Right atrium auricular region (tissue), 2 donors: ENCODE data around the gene UXS1. TPM values are rescaled to one million over a fixed set of nuclear protein-coding genes. Genes with fewer than 3 reads are reported as not detected.
"Not testable (repeated sequence)": the region's sequence is repeated elsewhere in the genome, so short reads cannot be mapped to it uniquely, and the experiment has no call there.

Experiments used
- DNase-seq: peaks from one replicate; pipeline ENCODE4 v3.0.0-alpha.2; 2019; ENCODE audit warnings: low spot score
- H3K27ac ChIP-seq, 2 donors: fragments of 200-600 bp; sonication (generic); 1 replicate in 1 of 2; 2 replicates in 1 of 2; pipeline ENCODE4 v1.5.1; 2016 to 2019
- H3K27me3 ChIP-seq, 2 donors: fragments of 200-600 bp; sonication (generic); one replicate each; pipeline versions ENCODE4 v1.5.1 to v1.6.0; 2017 to 2019
- H3K36me3 ChIP-seq: fragments of 200-600 bp; sonication (generic); one replicate; pipeline ENCODE4 v1.5.1; 2016
- H3K4me1 ChIP-seq, 2 donors: fragments of 200-600 bp; sonication (generic); one replicate each; pipeline versions ENCODE4 v1.5.1 to v1.6.0; 2017 to 2019
- H3K4me3 ChIP-seq, 2 donors: fragments of 200-600 bp; sonication (generic); 1 replicate in 1 of 2; 2 replicates in 1 of 2; pipeline ENCODE4 v1.5.1; 2017 to 2019; ENCODE audit warnings: mild to moderate bottlenecking in 1 of 2, moderate library complexity in 1 of 2
- H3K9me3 ChIP-seq, 2 donors: fragments of 200-600 bp; sonication (generic); one replicate each; pipeline ENCODE4 v1.5.1; 2019
- total RNA-seq, 2 donors: library from RNA; depleted of rRNA; stranded (reverse); fragments of >200 nt; gene quantifications; one replicate each; pipeline ENCODE4 v1.1.0, GENCODE V29; 2016
- TF ChIP-seq, protein P1 (sequence below), 2 donors: fragments of 200-600 bp; sonication (generic); IDR thresholded peaks; one replicate each; pipeline ENCODE4 v1.5.1; 2019; ENCODE audit warnings: antibody characterized with exemption in 2 of 2

The UXS1 gene
- total RNA-seq, 2 donors from 2014 or later: 25.0 to 33.5 TPM

GRCh38 chr2:106219813-106220212, 25.7 kb upstream of the UXS1 start:
- no peaks in the 10 kb centered on the region for H3K9me3 ChIP-seq
- H3K4me1 ChIP-seq: no peaks in the 10 kb centered on the region
- H3K36me3 ChIP-seq: no peaks in the 10 kb centered on the region
- DNase-seq: no peak
- TF ChIP-seq, protein P1, sequence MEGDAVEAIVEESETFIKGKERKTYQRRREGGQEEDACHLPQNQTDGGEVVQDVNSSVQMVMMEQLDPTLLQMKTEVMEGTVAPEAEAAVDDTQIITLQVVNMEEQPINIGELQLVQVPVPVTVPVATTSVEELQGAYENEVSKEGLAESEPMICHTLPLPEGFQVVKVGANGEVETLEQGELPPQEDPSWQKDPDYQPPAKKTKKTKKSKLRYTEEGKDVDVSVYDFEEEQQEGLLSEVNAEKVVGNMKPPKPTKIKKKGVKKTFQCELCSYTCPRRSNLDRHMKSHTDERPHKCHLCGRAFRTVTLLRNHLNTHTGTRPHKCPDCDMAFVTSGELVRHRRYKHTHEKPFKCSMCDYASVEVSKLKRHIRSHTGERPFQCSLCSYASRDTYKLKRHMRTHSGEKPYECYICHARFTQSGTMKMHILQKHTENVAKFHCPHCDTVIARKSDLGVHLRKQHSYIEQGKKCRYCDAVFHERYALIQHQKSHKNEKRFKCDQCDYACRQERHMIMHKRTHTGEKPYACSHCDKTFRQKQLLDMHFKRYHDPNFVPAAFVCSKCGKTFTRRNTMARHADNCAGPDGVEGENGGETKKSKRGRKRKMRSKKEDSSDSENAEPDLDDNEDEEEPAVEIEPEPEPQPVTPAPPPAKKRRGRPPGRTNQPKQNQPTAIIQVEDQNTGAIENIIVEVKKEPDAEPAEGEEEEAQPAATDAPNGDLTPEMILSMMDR (IDR thresholded peaks at IDR 0.05): no peak
- H3K27me3 ChIP-seq: no peaks in the 10 kb centered on the region
- no peak overlapping the region for H3K27ac ChIP-seq
- H3K4me3 ChIP-seq: no peak overlapping the region

- H3K27ac ChIP-seq, DNase-seq, H3K27me3 ChIP-seq, H3K4me1 ChIP-seq, H3K9me3 ChIP-seq, H3K4me3 ChIP-seq, H3K36me3 ChIP-seq: not testable (repeated sequence)
Measured at GRCh38 chr2:106219157-106219556, 25.1 kb upstream of the UXS1 start.

DNA sequence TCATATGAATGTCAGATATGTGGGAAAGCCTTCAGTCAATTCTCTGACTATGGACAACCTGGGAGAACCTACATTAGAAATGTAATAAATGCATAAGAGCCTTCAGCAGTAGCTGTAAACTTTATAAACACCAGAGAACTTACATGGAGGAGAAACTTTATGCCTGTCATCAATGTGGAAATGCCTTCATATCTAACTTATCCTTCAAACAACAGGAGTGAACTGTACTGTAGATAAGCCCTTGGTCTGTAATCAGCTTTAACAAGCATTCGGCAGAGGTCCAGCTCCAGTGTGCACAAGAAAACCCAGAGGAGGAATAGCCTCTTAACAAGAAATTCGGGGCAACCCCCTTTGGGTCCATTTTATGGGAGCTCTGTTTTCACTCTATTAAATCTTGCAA, 14.8 kb upstream of the UXS1 start:
- Histone ChIP-seq H3K36me3 (no peaks in the 10 kb centered on the region), H3K9me3 (no peaks in the 10 kb centered on the region), H3K27ac (no peak overlapping the region), H3K4me3 (no peak overlapping the region), H3K4me1 (no peaks in the 10 kb centered on the region), H3K27me3 (no peaks in the 10 kb centered on the region)
- DNase-seq: no peak
- TF ChIP-seq, protein P1 (IDR thresholded peaks at IDR 0.05): no peak

- H3K4me3 ChIP-seq: no peak overlapping the region
- no peak overlapping the region for H3K27ac ChIP-seq
- H3K27me3 ChIP-seq: no peaks in the 10 kb centered on the region
- no peaks in the 10 kb centered on the region for H3K4me1 ChIP-seq
- no peaks in the 10 kb centered on the region for H3K9me3 ChIP-seq
- TF ChIP-seq, protein P1 (IDR thresholded peaks at IDR 0.05): no peak
- no peak for DNase-seq
- no peaks in the 10 kb centered on the region for H3K36me3 ChIP-seq
Measured at GRCh38 chr2:106208399-106208798, 14.3 kb upstream of the UXS1 start.

DNA sequence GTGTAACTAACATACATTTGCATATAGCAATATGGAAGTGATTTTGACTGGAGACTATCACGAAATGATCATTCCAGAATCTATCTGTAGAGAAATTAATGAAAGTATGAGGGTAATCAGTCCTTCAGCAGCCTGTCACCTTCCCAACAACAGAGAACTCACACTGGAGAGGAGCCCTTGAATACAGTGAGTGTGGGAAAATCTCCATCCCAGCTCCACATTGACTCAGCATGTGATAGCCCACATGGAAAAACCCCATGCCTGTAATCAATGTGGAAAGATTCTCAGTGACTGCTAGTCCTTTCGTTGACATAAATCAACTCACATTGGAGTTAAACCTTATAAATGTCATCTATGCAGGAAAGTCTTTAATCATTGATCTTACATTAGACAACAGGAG, 13.1 kb upstream of the UXS1 start:
- DNase-seq: no peak
- Histone ChIP-seq H3K36me3 (no peaks in the 10 kb centered on the region), H3K9me3 (no peaks in the 10 kb centered on the region), H3K4me3 (no peak overlapping the region), H3K27ac (no peak overlapping the region), H3K27me3 (no peaks in the 10 kb centered on the region), H3K4me1 (no peaks in the 10 kb centered on the region)
- TF ChIP-seq, protein P1 (IDR thresholded peaks at IDR 0.05): no peak

- no peak for DNase-seq
- Histone ChIP-seq H3K36me3 (no peaks in the 10 kb centered on the region), H3K4me3 (no peak overlapping the region), H3K27me3 (no peaks in the 10 kb centered on the region), H3K9me3 (no peaks in the 10 kb centered on the region), H3K27ac (no peak overlapping the region), H3K4me1 (no peaks in the 10 kb centered on the region)
- TF ChIP-seq, protein P1 (IDR thresholded peaks at IDR 0.05): no peak
Measured at GRCh38 chr2:106205488-106205887, 11.4 kb upstream of the UXS1 start.

DNA sequence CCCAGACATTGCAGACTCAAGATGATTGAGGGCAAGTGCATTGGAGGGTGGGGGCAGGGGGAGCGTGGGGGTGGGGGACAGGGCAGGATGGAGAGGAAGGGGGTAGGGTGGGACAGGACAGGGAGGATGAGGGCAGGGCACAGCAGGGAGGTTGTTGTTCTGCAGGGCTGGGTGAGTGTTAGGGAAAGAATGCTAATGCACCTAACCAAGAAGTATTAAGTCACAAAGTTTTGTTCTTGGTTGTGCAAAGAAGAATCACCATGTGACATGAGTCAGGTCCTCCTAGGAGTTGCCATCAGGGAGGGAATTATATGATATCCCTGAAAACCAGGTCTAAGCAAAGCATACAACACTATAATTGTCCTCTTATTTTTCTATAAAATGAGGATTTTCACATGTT, 10.4 kb upstream of the UXS1 start:
- H3K27ac ChIP-seq, H3K27me3 ChIP-seq, H3K9me3 ChIP-seq, DNase-seq, H3K4me3 ChIP-seq, H3K36me3 ChIP-seq, H3K4me1 ChIP-seq: not testable (repeated sequence)
